Stimulated activated naive B cell treated with anti-CD40 and anti-IgM and Interleukin-4, amounts not matched to agents 10 μg/mL and 1 μg/mL and 100 μg/mL, for 72 hours (primary cell): ENCODE results near the gene TXNDC12.
"Not testable (repeated sequence)": the region's sequence is repeated elsewhere in the genome, so short reads cannot be mapped to it uniquely, and the experiment has no call there.

Experiments
- ATAC-seq, 2 donors: fragments of 150-1000 bp; cut with Tn5 transposase; replicated peaks; 2 replicates each; pipeline ENCODE4 v1.10.0; 2021; ENCODE audit warnings: moderate library complexity in 1 of 2
- DNase-seq: peaks from one replicate; pipeline ENCODE4 v3.0.0; 2021
- H3K27ac Mint-ChIP-seq: one replicate; pipeline ENCODE4 v1.8.0; 2022; ENCODE audit warnings: mild to moderate bottlenecking, mixed read lengths
- H3K27me3 Mint-ChIP-seq, 2 donors: one replicate each; pipeline ENCODE4 v1.8.0; 2022; ENCODE audit warnings: mixed read lengths in 2 of 2
- H3K36me3 Mint-ChIP-seq, 2 donors: one replicate each; pipeline ENCODE4 v1.8.0; 2022; ENCODE audit warnings: mixed read lengths in 2 of 2, mild to moderate bottlenecking in 1 of 2
- H3K4me1 Mint-ChIP-seq, 2 donors: one replicate each; pipeline ENCODE4 v1.8.0; 2022; ENCODE audit warnings: mixed read lengths in 2 of 2, mild to moderate bottlenecking in 1 of 2
- H3K4me3 Mint-ChIP-seq, 2 donors: one replicate each; pipeline ENCODE4 v1.8.0; 2022; ENCODE audit warnings: mild to moderate bottlenecking in 2 of 2, mixed read lengths in 2 of 2, moderate library complexity in 1 of 2
- H3K9me3 Mint-ChIP-seq, 2 donors: one replicate each; pipeline ENCODE4 v1.8.0; 2022; ENCODE audit warnings: mixed read lengths in 2 of 2, mild to moderate bottlenecking in 1 of 2

The TXNDC12 gene

DNA sequence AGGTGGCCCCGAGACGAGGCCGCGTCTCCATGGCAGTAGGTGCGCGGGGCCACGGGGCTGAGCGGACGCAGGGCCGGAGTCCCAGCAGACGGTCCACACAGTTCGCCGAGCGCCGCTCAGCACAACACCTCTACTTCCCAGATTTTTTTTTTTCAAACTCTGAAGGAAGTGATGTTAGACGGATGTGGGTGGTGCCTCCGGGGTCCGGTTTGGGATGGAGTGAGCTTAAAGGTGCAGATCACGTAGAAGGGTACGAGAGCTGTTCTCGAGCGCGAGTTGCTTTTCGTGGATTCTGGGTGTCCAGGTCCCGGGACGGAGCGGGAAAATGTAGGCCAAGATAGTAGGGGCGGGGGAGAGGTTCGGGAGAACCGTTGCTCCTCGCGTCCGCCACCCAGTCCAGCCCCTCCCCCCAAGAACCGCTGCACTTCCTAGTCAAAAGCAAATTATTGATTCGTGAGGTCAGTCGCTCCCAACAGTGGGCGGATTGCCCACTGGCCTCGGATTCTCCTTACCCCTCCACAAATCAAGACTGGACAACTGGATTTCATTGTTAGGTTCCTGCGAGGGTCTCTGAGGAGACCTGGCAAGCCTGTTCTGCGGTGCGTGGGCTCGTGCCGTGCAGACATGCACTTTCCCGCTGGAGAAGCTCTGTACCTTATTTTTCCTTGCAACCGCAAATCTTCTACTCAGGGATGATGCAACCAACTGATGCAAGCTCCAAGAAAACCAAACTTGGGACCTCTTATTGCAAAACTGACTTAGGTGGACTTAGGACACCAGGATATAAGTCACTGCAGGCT, at the start of gene TXNDC12:
Gene TXNDC12 (minus strand): TSS at position 126 of the 800 bp plus-strand sequence. CDS start 95 bp downstream, at position 31.
- Mint-ChIP-seq H3K4me3 (peak within 1 kb of the TSS; percentile 83 to 98), H3K36me3 (peaks cover 0 to 22% of the 10 kb centered on the region in 2 donors), H3K4me1 (peaks cover 28 to 47% of the 10 kb centered on the region in 2 donors), H3K27me3 (no peaks in the 10 kb centered on the region), H3K9me3 (no peaks in the 10 kb centered on the region), H3K27ac (peak within 1 kb of the TSS; percentile 97)
- peak; percentile 67 for DNase-seq
- ATAC-seq, result peak; percentile 62 to 67

- no peaks in the 10 kb centered on the region for H3K36me3 Mint-ChIP-seq
- no peak overlapping the region for H3K27ac Mint-ChIP-seq
- no peaks in the 10 kb centered on the region for H3K27me3 Mint-ChIP-seq
- ATAC-seq, result peak; percentile 67 to 77
- no peak for DNase-seq
- no peak overlapping the region for H3K4me3 Mint-ChIP-seq
- H3K4me1 Mint-ChIP-seq, result peaks cover 7 to 10% of the 10 kb centered on the region in 2 donors
- peaks cover 0 to 2% of the 10 kb centered on the region in 2 donors for H3K9me3 Mint-ChIP-seq
Observed at GRCh38 chr1:52102336-52103013, 47.5 kb upstream of the TXNDC12 start.

DNA sequence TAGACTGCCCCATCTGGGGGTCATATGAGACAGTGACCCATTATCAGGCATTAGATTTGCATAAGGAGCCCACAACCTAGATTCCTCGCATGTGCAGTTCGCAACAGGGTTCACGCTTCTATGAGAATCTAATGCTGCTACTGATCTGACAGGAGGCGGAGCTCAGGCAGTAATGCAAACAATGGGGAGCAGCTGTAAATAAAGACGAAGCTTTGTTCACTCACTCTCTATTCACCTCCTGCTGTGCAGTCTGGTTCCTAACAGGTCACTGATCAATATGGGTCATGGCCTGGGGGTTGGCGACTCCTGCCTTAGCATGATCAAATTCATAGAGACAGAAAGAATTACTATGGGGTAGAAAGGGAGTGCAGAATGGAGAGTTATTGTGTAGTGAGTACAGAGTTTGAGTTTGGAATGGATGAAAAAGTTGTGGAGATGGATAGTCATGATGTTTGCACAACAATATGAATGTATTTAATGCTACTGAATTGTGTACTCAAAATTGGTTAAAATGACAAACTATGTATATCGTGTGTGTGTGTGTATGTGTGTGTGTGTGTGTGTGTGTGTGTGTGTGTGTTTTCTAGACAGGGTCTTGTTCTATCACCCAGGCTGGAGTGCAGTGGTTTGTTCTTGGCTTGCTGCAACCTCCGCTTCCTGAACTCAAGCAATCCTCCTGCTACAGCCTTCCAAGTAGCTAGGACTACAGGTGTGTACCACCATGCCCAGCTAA, 43.3 kb upstream of the TXNDC12 start:
- ATAC-seq (no peak), DNase-seq (no peak)
- Mint-ChIP-seq H3K36me3 (no peaks in the 10 kb centered on the region), H3K27ac (no peak overlapping the region), H3K27me3 (no peaks in the 10 kb centered on the region), H3K9me3 (peaks cover 0 to 2% of the 10 kb centered on the region in 2 donors), H3K4me3 (no peak overlapping the region), H3K4me1 (peaks cover 7 to 10% of the 10 kb centered on the region in 2 donors)

- Mint-ChIP-seq H3K4me1 (no peaks in the 10 kb centered on the region), H3K27me3 (no peaks in the 10 kb centered on the region), H3K9me3 (peaks cover 0 to 2% of the 10 kb centered on the region in 2 donors), H3K27ac (no peak overlapping the region), H3K4me3 (no peak overlapping the region), H3K36me3 (peaks cover 4 to 5% of the 10 kb centered on the region in 2 donors)
- ATAC-seq (no peak), DNase-seq (no peak)
Observed at GRCh38 chr1:52096216-52096615, 41.2 kb upstream of the TXNDC12 start.

GRCh38 chr1:52094300-52094699, 39.3 kb upstream of the TXNDC12 start:
- not testable (repeated sequence) for H3K4me3 Mint-ChIP-seq, H3K27ac Mint-ChIP-seq, ATAC-seq

GRCh38 chr1:52087892-52088291, 32.9 kb upstream of the TXNDC12 start:
- H3K4me1 Mint-ChIP-seq, DNase-seq, H3K4me3 Mint-ChIP-seq, H3K9me3 Mint-ChIP-seq, ATAC-seq, H3K27me3 Mint-ChIP-seq, H3K27ac Mint-ChIP-seq: not testable (repeated sequence)
- peaks cover 14 to 36% of the 10 kb centered on the region in 2 donors for H3K36me3 Mint-ChIP-seq

More at GRCh38 chr1:52094300-52094699, 39.3 kb upstream of the TXNDC12 start:
- not testable (repeated sequence) for H3K4me1 Mint-ChIP-seq, H3K27me3 Mint-ChIP-seq, DNase-seq, H3K9me3 Mint-ChIP-seq
- peaks cover 5 to 18% of the 10 kb centered on the region in 2 donors for H3K36me3 Mint-ChIP-seq

DNA sequence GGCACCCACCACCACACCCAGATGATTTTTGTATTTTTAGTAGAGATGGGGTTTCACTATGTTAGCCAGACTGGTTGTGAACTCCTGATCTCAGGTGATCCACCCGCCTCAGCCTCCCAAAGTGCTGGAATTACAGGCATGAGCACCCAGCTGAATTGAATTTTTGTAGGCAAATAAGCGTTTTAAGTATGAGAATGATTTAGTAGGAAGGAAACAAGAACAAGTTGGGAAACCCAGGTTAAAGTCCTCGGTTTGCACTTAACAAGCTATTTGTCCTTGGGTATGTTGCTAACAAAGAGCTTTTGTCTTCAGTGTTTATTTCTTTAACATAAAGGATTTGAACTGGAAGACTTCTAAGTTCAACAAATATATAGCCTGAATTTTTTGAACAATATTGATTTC, 25.0 kb upstream of the TXNDC12 start:
- Mint-ChIP-seq H3K9me3 (no peaks in the 10 kb centered on the region), H3K4me1 (peaks cover 5 to 9% of the 10 kb centered on the region in 2 donors), H3K36me3 (peaks cover 11 to 28% of the 10 kb centered on the region in 2 donors), H3K27me3 (no peaks in the 10 kb centered on the region), H3K27ac (no peak overlapping the region), H3K4me3 (no peak overlapping the region)
- no peak for DNase-seq
- ATAC-seq, result no peak

- H3K4me1 Mint-ChIP-seq, DNase-seq, ATAC-seq, H3K27ac Mint-ChIP-seq, H3K4me3 Mint-ChIP-seq, H3K27me3 Mint-ChIP-seq, H3K9me3 Mint-ChIP-seq: not testable (repeated sequence)
- H3K36me3 Mint-ChIP-seq, result peaks cover 22 to 34% of the 10 kb centered on the region in 2 donors
Observed at GRCh38 chr1:52077277-52077676, 22.3 kb upstream of the TXNDC12 start.

- DNase-seq (no peak), ATAC-seq (no peak)
- no peaks in the 10 kb centered on the region for H3K9me3 Mint-ChIP-seq
- no peak overlapping the region for H3K4me3 Mint-ChIP-seq
- H3K27ac Mint-ChIP-seq, result no peak overlapping the region
- peaks cover 8 to 22% of the 10 kb centered on the region in 2 donors for H3K4me1 Mint-ChIP-seq
- H3K36me3 Mint-ChIP-seq, result peaks cover 30 to 37% of the 10 kb centered on the region in 2 donors
- no peaks in the 10 kb centered on the region for H3K27me3 Mint-ChIP-seq
Observed at GRCh38 chr1:52072291-52072690, 17.3 kb upstream of the TXNDC12 start.

DNA sequence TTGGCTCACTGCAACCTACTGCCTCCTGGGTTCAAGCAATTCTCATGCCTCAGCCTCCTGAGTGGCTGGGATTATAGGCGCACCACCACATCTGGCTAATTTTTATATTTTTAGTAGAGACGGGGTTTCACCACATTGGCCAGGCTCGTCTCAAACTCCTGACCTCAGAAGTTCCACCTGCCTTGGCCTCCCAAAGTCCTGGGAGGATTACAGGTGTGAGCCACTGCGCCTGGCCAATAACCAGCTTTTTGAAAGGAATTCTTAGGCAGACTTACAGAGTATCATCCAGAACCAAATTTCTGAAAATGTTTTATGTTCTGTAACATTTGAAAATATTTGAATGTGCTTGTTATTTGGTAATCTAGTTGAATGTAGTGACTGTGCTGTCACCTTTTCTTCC, 15.7 kb upstream of the TXNDC12 start:
- no peak overlapping the region for H3K4me3 Mint-ChIP-seq
- H3K36me3 Mint-ChIP-seq, result peaks cover 28 to 30% of the 10 kb centered on the region in 2 donors
- no peaks in the 10 kb centered on the region for H3K27me3 Mint-ChIP-seq
- DNase-seq, result no peak
- H3K27ac Mint-ChIP-seq, result no peak overlapping the region
- ATAC-seq, result no peak
- no peaks in the 10 kb centered on the region for H3K9me3 Mint-ChIP-seq
- H3K4me1 Mint-ChIP-seq, result peaks cover 8 to 22% of the 10 kb centered on the region in 2 donors

GRCh38 chr1:52063192-52063591, 8.2 kb upstream of the TXNDC12 start:
- Mint-ChIP-seq H3K27me3 (no peaks in the 10 kb centered on the region), H3K36me3 (peaks cover 17 to 30% of the 10 kb centered on the region in 2 donors), H3K9me3 (no peaks in the 10 kb centered on the region), H3K27ac (no peak overlapping the region), H3K4me3 (no peak overlapping the region), H3K4me1 (peaks cover 17 to 24% of the 10 kb centered on the region in 2 donors)
- no peak for ATAC-seq
- no peak for DNase-seq

DNA sequence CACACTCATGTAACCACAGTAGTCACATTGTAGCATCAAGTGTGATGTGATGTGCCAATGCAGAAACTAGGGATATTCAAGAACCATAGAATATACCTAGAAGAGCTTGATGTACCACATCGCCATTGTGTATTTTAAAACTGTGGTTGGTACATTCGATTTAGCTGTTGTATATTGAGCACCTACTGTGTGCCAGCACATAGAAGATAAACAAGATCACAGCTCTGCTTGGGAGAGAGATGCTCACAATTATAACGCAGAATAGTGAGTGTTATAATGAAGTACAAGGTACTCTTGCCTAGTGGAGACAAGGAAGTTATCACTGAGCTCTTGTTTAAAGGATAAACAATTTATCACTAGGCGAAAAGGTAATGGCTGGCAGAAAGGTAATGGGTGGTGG, 5.8 kb upstream of the TXNDC12 start:
- H3K4me1 Mint-ChIP-seq, result peaks cover 27 to 34% of the 10 kb centered on the region in 2 donors
- H3K4me3 Mint-ChIP-seq, result no peak overlapping the region
- H3K27me3 Mint-ChIP-seq, result no peaks in the 10 kb centered on the region
- DNase-seq (no peak), ATAC-seq (no peak)
- H3K9me3 Mint-ChIP-seq, result no peaks in the 10 kb centered on the region
- peaks cover 14 to 31% of the 10 kb centered on the region in 2 donors for H3K36me3 Mint-ChIP-seq
- no peak overlapping the region for H3K27ac Mint-ChIP-seq

- no peak overlapping the region for H3K27ac Mint-ChIP-seq
- no peak for DNase-seq
- no peak for ATAC-seq
- no peaks in the 10 kb centered on the region for H3K9me3 Mint-ChIP-seq
- H3K4me1 Mint-ChIP-seq, result peaks cover 27 to 34% of the 10 kb centered on the region in 2 donors
- H3K27me3 Mint-ChIP-seq, result no peaks in the 10 kb centered on the region
- no peak overlapping the region for H3K4me3 Mint-ChIP-seq
- H3K36me3 Mint-ChIP-seq, result peaks cover 14 to 31% of the 10 kb centered on the region in 2 donors
Observed at GRCh38 chr1:52059888-52060287, 4.9 kb upstream of the TXNDC12 start.

DNA sequence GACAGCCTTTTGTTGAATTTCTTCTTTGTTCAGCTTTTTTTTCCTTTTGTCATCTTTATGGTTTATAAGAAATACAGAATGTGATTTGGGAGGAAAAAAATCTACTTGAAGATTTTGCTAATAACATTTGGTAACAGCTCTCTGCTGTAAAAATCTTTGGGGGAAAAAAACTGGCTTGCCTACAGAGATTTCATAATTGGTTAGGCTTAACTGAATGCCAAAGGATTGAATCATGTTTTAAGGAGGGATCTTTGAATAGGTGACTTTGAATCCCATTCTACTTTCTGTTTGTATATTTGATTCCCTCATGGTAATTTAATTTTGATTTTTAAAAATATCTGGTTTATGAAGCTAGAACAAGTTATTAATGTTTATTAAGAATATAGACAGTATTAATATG, 4.3 kb upstream of the TXNDC12 start:
- H3K36me3 Mint-ChIP-seq, result peaks cover 14 to 31% of the 10 kb centered on the region in 2 donors
- no peak overlapping the region for H3K4me3 Mint-ChIP-seq
- ATAC-seq (no peak), DNase-seq (no peak)
- peaks cover 27 to 34% of the 10 kb centered on the region in 2 donors for H3K4me1 Mint-ChIP-seq
- H3K9me3 Mint-ChIP-seq, result no peaks in the 10 kb centered on the region
- H3K27me3 Mint-ChIP-seq, result no peaks in the 10 kb centered on the region
- H3K27ac Mint-ChIP-seq, result no peak overlapping the region
